Loucy (cell line): Measurements from ENCODE around the gene TNRC6B.

Experiments
- EZH2phosphoT487 ChIP-seq: fragments of 200-600 bp; IDR thresholded peaks from 2 replicates; pipeline ENCODE4 v1.6.1; 2018; ENCODE audit warnings: antibody characterized with exemption, mild to moderate bottlenecking, moderate library complexity, borderline replicate concordance
- TF ChIP-seq, protein P1 (sequence below): fragments of 200-600 bp; sonication (generic); conservative IDR thresholded peaks from 2 replicates; pipeline ENCODE4 v1.5.1; 2014; ENCODE audit warnings: mild to moderate bottlenecking, antibody characterized with exemption, low read length

DNA sequence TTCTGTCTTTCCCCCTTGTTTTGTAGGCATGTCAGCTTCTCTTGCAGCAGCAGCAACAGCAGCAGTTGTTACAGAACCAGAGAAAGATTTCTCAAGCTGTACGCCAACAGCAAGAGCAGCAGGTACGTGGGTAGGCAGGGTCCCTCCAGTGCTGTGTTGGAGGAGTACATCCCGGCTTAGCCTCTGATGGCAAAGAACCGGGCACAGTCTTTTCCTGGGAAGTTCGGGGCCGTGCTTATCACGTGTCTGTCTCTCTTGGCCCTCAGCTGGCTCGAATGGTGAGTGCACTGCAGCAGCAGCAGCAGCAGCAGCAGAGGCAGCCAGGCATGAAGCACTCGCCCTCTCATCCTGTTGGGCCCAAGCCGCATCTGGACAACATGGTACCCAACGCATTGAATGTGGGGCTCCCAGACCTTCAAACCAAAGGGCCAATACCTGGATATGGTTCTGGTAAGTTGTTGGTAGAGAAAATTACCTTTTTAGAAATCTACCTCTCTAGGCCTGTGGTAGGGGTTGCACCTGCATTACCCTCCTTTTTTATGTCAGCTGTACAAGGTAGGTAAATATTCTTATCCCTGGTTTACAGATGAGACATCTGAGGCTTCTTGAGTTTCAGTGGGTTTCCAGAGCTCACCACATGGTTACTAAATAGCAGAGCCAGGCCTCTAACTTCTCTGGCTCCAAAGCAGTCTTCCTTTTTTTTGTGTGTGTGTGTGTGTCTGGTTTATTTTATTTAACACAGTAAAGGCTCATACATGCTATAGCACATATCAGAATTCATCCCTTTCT is 123.4 kb downstream of the TNRC6B start:
- TF ChIP-seq, protein P1, sequence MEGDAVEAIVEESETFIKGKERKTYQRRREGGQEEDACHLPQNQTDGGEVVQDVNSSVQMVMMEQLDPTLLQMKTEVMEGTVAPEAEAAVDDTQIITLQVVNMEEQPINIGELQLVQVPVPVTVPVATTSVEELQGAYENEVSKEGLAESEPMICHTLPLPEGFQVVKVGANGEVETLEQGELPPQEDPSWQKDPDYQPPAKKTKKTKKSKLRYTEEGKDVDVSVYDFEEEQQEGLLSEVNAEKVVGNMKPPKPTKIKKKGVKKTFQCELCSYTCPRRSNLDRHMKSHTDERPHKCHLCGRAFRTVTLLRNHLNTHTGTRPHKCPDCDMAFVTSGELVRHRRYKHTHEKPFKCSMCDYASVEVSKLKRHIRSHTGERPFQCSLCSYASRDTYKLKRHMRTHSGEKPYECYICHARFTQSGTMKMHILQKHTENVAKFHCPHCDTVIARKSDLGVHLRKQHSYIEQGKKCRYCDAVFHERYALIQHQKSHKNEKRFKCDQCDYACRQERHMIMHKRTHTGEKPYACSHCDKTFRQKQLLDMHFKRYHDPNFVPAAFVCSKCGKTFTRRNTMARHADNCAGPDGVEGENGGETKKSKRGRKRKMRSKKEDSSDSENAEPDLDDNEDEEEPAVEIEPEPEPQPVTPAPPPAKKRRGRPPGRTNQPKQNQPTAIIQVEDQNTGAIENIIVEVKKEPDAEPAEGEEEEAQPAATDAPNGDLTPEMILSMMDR: no peak
- no peak for TF ChIP-seq EZH2phosphoT487
